T follicular helper cell (primary cell): ENCODE results near the gene CACNA1E.

ENCODE experiments used
- DNase-seq: peaks from one replicate; pipeline ENCODE4 v3.0.0-alpha.2; 2020; ENCODE audit warnings: low read depth

Gene CACNA1E

GRCh38 chr1:181635110-181635509 is 151.8 kb downstream of the CACNA1E start:
- DNase-seq = no peak

- no peak for DNase-seq
These were observed 154.7 kb downstream of the CACNA1E start for GRCh38 chr1:181637998-181638397.

GRCh38 chr1:181640956-181641355 is 157.6 kb downstream of the CACNA1E start:
- no peak for DNase-seq

- no peak for DNase-seq
These were observed 160.3 kb downstream of the CACNA1E start for GRCh38 chr1:181643631-181644030.

GRCh38 chr1:181645171-181645570 is 161.9 kb downstream of the CACNA1E start:
- no peak for DNase-seq

GRCh38 chr1:181646710-181647109 is 163.4 kb downstream of the CACNA1E start:
- DNase-seq = no peak

GRCh38 chr1:181647314-181648035 is 164.2 kb downstream of the CACNA1E start:
- no peak for DNase-seq

- no peak for DNase-seq
These were observed 168.0 kb downstream of the CACNA1E start for GRCh38 chr1:181651276-181651675.

- DNase-seq = no peak
These were observed 172.4 kb downstream of the CACNA1E start for GRCh38 chr1:181655756-181656155.

GRCh38 chr1:181656491-181656890 is 173.2 kb downstream of the CACNA1E start:
- no peak for DNase-seq

GRCh38 chr1:181658581-181658980 is 175.3 kb downstream of the CACNA1E start:
- DNase-seq = no peak

GRCh38 chr1:181659321-181659957 is 176.1 kb downstream of the CACNA1E start:
- DNase-seq = no peak

GRCh38 chr1:181660621-181661020 is 177.3 kb downstream of the CACNA1E start:
- DNase-seq = no peak

GRCh38 chr1:181661569-181661968 is 178.3 kb downstream of the CACNA1E start:
- DNase-seq = no peak

- no peak for DNase-seq
These were observed 179.3 kb downstream of the CACNA1E start for GRCh38 chr1:181662606-181663005.

- DNase-seq = no peak
These were observed 181.2 kb downstream of the CACNA1E start for GRCh38 chr1:181664543-181664942.

GRCh38 chr1:181669246-181669645 is 185.9 kb downstream of the CACNA1E start:
- DNase-seq = no peak

- no peak for DNase-seq
These were observed 191.3 kb downstream of the CACNA1E start for GRCh38 chr1:181674617-181675016.

- DNase-seq = no peak
These were observed 192.0 kb downstream of the CACNA1E start for GRCh38 chr1:181675091-181675917.

GRCh38 chr1:181675918-181676190 is 192.5 kb downstream of the CACNA1E start:
- no peak for DNase-seq

GRCh38 chr1:181676269-181676668 is 193.0 kb downstream of the CACNA1E start:
- no peak for DNase-seq

GRCh38 chr1:181680332-181680731 is 197.0 kb downstream of the CACNA1E start:
- DNase-seq = no peak

- no peak for DNase-seq
These were observed 197.6 kb downstream of the CACNA1E start for GRCh38 chr1:181680871-181681270.
